Effector memory CD4-positive, alpha-beta T cell (primary cell): ENCODE measurements around the gene KRT79.

ENCODE experiments used
- DNase-seq, 3 donors: peaks; one replicate each; pipeline ENCODE4 v3.0.0-alpha.2; 2020
- H3K27ac ChIP-seq: 2 replicates; pipeline ENCODE4 v1.7.0; 2013; ENCODE audit warnings: mild to moderate bottlenecking, low read length, moderate library complexity; ENCODE audit not compliant: insufficient read depth, poor library complexity, severe bottlenecking
- H3K27me3 ChIP-seq: replicated peaks from 2 replicates; pipeline ENCODE4 v1.7.0; 2013; ENCODE audit warnings: mild to moderate bottlenecking, low read length; ENCODE audit not compliant: insufficient read depth, control insufficient read depth, poor library complexity, severe bottlenecking
- H3K36me3 ChIP-seq: 2 replicates; pipeline ENCODE4 v1.7.0; 2013; ENCODE audit warnings: mild to moderate bottlenecking, low read length, moderate library complexity; ENCODE audit not compliant: control insufficient read depth, insufficient read depth
- H3K4me1 ChIP-seq: 2 replicates; pipeline ENCODE4 v1.7.0; 2013; ENCODE audit warnings: low read length, mild to moderate bottlenecking; ENCODE audit not compliant: control insufficient read depth, insufficient read depth, poor library complexity, severe bottlenecking
- H3K4me3 ChIP-seq: 2 replicates; pipeline ENCODE4 v1.7.0; 2013; ENCODE audit warnings: low read length, low read depth, mild to moderate bottlenecking; ENCODE audit not compliant: insufficient read depth, poor library complexity, severe bottlenecking
- H3K9me3 ChIP-seq: 2 replicates; pipeline ENCODE4 v1.7.0; 2013; ENCODE audit warnings: mild to moderate bottlenecking, low read length, moderate library complexity; ENCODE audit not compliant: control insufficient read depth

Gene KRT79

GRCh38 chr12:52845946-52846345 lies 11.8 kb upstream of the KRT79 start:
- Histone ChIP-seq H3K27me3 (no peaks in the 10 kb centered on the region), H3K4me1 (no peaks in the 10 kb centered on the region)

GRCh38 chr12:52844386-52844785 lies 10.3 kb upstream of the KRT79 start:
- H3K27me3 ChIP-seq: no peaks in the 10 kb centered on the region
- H3K4me3 ChIP-seq: no peak overlapping the region
- H3K4me1 ChIP-seq: no peaks in the 10 kb centered on the region
- no peak for DNase-seq
- H3K27ac ChIP-seq: no peak overlapping the region
- H3K9me3 ChIP-seq: no peaks in the 10 kb centered on the region
- no peaks in the 10 kb centered on the region for H3K36me3 ChIP-seq

More at GRCh38 chr12:52845946-52846345, 11.8 kb upstream of the KRT79 start:
- DNase-seq: no peak
- H3K4me3 ChIP-seq: no peak overlapping the region
- no peaks in the 10 kb centered on the region for H3K36me3 ChIP-seq
- H3K9me3 ChIP-seq: no peaks in the 10 kb centered on the region
- H3K27ac ChIP-seq: no peak overlapping the region

GRCh38 chr12:52839436-52840105 lies 5.5 kb upstream of the KRT79 start:
- DNase-seq: no peak
- no peak overlapping the region for H3K27ac ChIP-seq
- no peak overlapping the region for H3K4me3 ChIP-seq
- H3K4me1 ChIP-seq: no peaks in the 10 kb centered on the region
- no peaks in the 10 kb centered on the region for H3K27me3 ChIP-seq
- H3K9me3 ChIP-seq: no peaks in the 10 kb centered on the region
- no peaks in the 10 kb centered on the region for H3K36me3 ChIP-seq

- Histone ChIP-seq H3K36me3 (no peaks in the 10 kb centered on the region), H3K27ac (no peak overlapping the region), H3K9me3 (no peaks in the 10 kb centered on the region), H3K27me3 (no peaks in the 10 kb centered on the region), H3K4me3 (no peak overlapping the region), H3K4me1 (no peaks in the 10 kb centered on the region)
- DNase-seq: no peak
Observed at GRCh38 chr12:52838609-52839435, 4.7 kb upstream of the KRT79 start.

- H3K4me1 ChIP-seq: no peaks in the 10 kb centered on the region
- DNase-seq: no peak
- no peak overlapping the region for H3K27ac ChIP-seq
- no peak overlapping the region for H3K4me3 ChIP-seq
- H3K27me3 ChIP-seq: no peaks in the 10 kb centered on the region
- H3K9me3 ChIP-seq: no peaks in the 10 kb centered on the region
- H3K36me3 ChIP-seq: no peaks in the 10 kb centered on the region
Observed at GRCh38 chr12:52837781-52838608, 3.9 kb upstream of the KRT79 start.

GRCh38 chr12:52837413-52837741 lies 3.3 kb upstream of the KRT79 start:
- Histone ChIP-seq H3K27ac (no peak overlapping the region), H3K9me3 (no peaks in the 10 kb centered on the region), H3K4me1 (no peaks in the 10 kb centered on the region), H3K36me3 (no peaks in the 10 kb centered on the region), H3K27me3 (no peaks in the 10 kb centered on the region), H3K4me3 (no peak overlapping the region)
- no peak for DNase-seq

- Histone ChIP-seq H3K9me3 (no peaks in the 10 kb centered on the region), H3K36me3 (no peaks in the 10 kb centered on the region), H3K4me1 (no peaks in the 10 kb centered on the region), H3K27ac (no peak overlapping the region), H3K4me3 (no peak overlapping the region), H3K27me3 (no peaks in the 10 kb centered on the region)
- no peak for DNase-seq
Observed at GRCh38 chr12:52836491-52837412, 2.6 kb upstream of the KRT79 start.

- Histone ChIP-seq H3K27me3 (no peaks in the 10 kb centered on the region), H3K36me3 (no peaks in the 10 kb centered on the region), H3K27ac (no peak overlapping the region), H3K4me1 (no peaks in the 10 kb centered on the region), H3K9me3 (no peaks in the 10 kb centered on the region), H3K4me3 (no peak overlapping the region)
- DNase-seq: no peak
Observed at GRCh38 chr12:52836042-52836466, 1.9 kb upstream of the KRT79 start.

- Histone ChIP-seq H3K9me3 (no peaks in the 10 kb centered on the region), H3K36me3 (no peaks in the 10 kb centered on the region), H3K27ac (no peak overlapping the region), H3K4me3 (no peak overlapping the region), H3K27me3 (no peaks in the 10 kb centered on the region), H3K4me1 (no peaks in the 10 kb centered on the region)
- DNase-seq: no peak
Observed at GRCh38 chr12:52835271-52836041, 1.3 kb upstream of the KRT79 start.
